Endothelial cell of umbilical vein (primary cell): ENCODE measurements around the gene GPRIN1. TPM values are rescaled to one million over a fixed set of nuclear protein-coding genes. Genes with fewer than 3 reads are reported as not detected.

ENCODE experiments used
- BruUV-seq: library from RNA; stranded (reverse); fragments of 400-500 nt; replicated peaks from 2 replicates; lab custom pipeline; 2021; lab: Mats Ljungman, UMichigan
- CTCF ChIA-PET: fragments of 300-600, 350-600 bp; sonication (Branson Sonifier 250); formaldehyde crosslinking; loops from one replicate; lab custom pipeline; 2021; ENCODE audit warnings: antibody characterized with exemption, inconsistent platforms; lab: Charles Lee
- POLR2A ChIA-PET: fragments of 300-600, 350-600 bp; sonication (Branson Sonifier 250); formaldehyde crosslinking; loops from one replicate; lab custom pipeline; 2021; ENCODE audit warnings: antibody characterized with exemption, inconsistent platforms; lab: Charles Lee
- DNase-seq: peaks from one replicate; pipeline ENCODE4 v3.0.0-alpha.2; 2011; ENCODE audit warnings: low read depth, low spot score
- FAIRE-seq: peaks from 2 replicates; lab custom pipeline; 2011; peaks lifted over from hg19 to GRCh38; lab: Jason Lieb, UNC
- H2AFZ ChIP-seq: 2 replicates; pipeline ENCODE4 v1.6.0; 2012; ENCODE audit warnings: low read depth, low read length, control low read depth, inconsistent platforms
- H3K27ac ChIP-seq: 2 replicates; pipeline ENCODE4 v1.5.1; 2011; ENCODE audit warnings: low read depth, mild to moderate bottlenecking, control low read depth, low read length, moderate library complexity; ENCODE audit not compliant: insufficient read depth
- H3K27me3 ChIP-seq, 2 experiments: 2 replicates each; pipeline versions ENCODE4 v1.6.0 to v1.6.1; 2011; ENCODE audit warnings: low read length in 2 of 2, mixed read lengths in 1 of 2; ENCODE audit not compliant: control insufficient read depth in 2 of 2, insufficient read depth in 2 of 2
- H3K36me3 ChIP-seq, 2 experiments: 2 replicates in 1 of 2; 3 replicates in 1 of 2; pipeline ENCODE4 v1.5.1; 2011; ENCODE audit warnings: low read length in 2 of 2, mild to moderate bottlenecking in 1 of 2, moderate library complexity in 1 of 2; ENCODE audit not compliant: control insufficient read depth in 2 of 2, insufficient read depth in 2 of 2; ENCODE audit errors: extremely low read depth in 1 of 2
- H3K4me1 ChIP-seq: 3 replicates; pipeline ENCODE4 v1.5.1; 2011; ENCODE audit warnings: mild to moderate bottlenecking, low read length; ENCODE audit not compliant: control insufficient read depth, insufficient read depth; ENCODE audit errors: extremely low read depth
- H3K4me2 ChIP-seq: 2 replicates; pipeline ENCODE4 v1.6.1; 2011; ENCODE audit warnings: low read length, control low read depth, mixed read lengths; ENCODE audit not compliant: insufficient read depth
- H3K4me3 ChIP-seq, 3 experiments: fragments of 200-600 bp in 1 of 3; sonication (generic), shearing (Covaris generic) in 1 of 3; replicated peaks in 1 of 3; 2 replicates each; pipeline ENCODE4 v1.5.1; 2011 to 2016; ENCODE audit warnings: control low read depth in 3 of 3, low read length in 3 of 3, mild to moderate bottlenecking in 2 of 3, inconsistent platforms in 1 of 3, low read depth in 1 of 3, moderate library complexity in 1 of 3; ENCODE audit not compliant: insufficient read depth in 1 of 3
- H3K79me2 ChIP-seq: 2 replicates; pipeline ENCODE4 v1.6.0; 2012; ENCODE audit warnings: low read length, inconsistent platforms; ENCODE audit not compliant: control insufficient read depth, insufficient read depth
- H3K9ac ChIP-seq: replicated peaks from 2 replicates; pipeline ENCODE3; 2011; ENCODE audit warnings: low read length, control low read depth; ENCODE audit not compliant: insufficient read depth; ENCODE audit errors: extremely low read depth
- H3K9me1 ChIP-seq: replicated peaks from 3 replicates; pipeline ENCODE4 v1.6.0; 2011; ENCODE audit warnings: mild to moderate bottlenecking, low read length; ENCODE audit not compliant: control insufficient read depth, insufficient read depth; ENCODE audit errors: extremely low read depth
- H3K9me3 ChIP-seq: replicated peaks from 2 replicates; pipeline ENCODE4 v1.5.1; 2012; ENCODE audit warnings: low read length, inconsistent platforms; ENCODE audit not compliant: control insufficient read depth, insufficient read depth
- H4K20me1 ChIP-seq: replicated peaks from 2 replicates; pipeline ENCODE3; 2011; ENCODE audit warnings: mild to moderate bottlenecking, low read length; ENCODE audit not compliant: control insufficient read depth, insufficient read depth; ENCODE audit errors: extremely low read depth
- EZH2 ChIP-seq: IDR thresholded peaks from 2 replicates; pipeline ENCODE4 v1.6.1; 2012; ENCODE audit warnings: borderline replicate concordance, low read depth, mild to moderate bottlenecking, moderate library complexity, low read length, inconsistent platforms; ENCODE audit not compliant: severe bottlenecking
- FOS ChIP-seq: IDR thresholded peaks from 2 replicates; pipeline ENCODE4 v1.6.1; 2011; ENCODE audit warnings: mild to moderate bottlenecking, low read length, moderate library complexity, borderline replicate concordance; ENCODE audit not compliant: insufficient read depth
- GATA2 ChIP-seq: IDR thresholded peaks from 2 replicates; pipeline ENCODE4 v1.7.0; 2011; ENCODE audit warnings: low read depth, mild to moderate bottlenecking, moderate library complexity, mixed read lengths, low read length; ENCODE audit not compliant: insufficient read length, insufficient read depth
- JUN ChIP-seq: IDR thresholded peaks from 2 replicates; pipeline ENCODE4 v1.6.1; 2011; ENCODE audit warnings: borderline replicate concordance, low read depth; ENCODE audit not compliant: insufficient read length, insufficient read depth
- MYC ChIP-seq: IDR thresholded peaks from one replicate; pipeline ENCODE4 v1.6.1; 2011; ENCODE audit warnings: mild to moderate bottlenecking, low read depth, low read length
- POLR2A ChIP-seq: IDR thresholded peaks from 2 replicates; pipeline ENCODE4 v1.6.1; 2012; ENCODE audit warnings: low read depth, mild to moderate bottlenecking, control low read depth, low read length
- POLR2AphosphoS5 ChIP-seq: IDR thresholded peaks from 2 replicates; pipeline ENCODE4 v1.6.1; 2012; ENCODE audit warnings: low read depth, mild to moderate bottlenecking, control low read depth, low read length, moderate library complexity; ENCODE audit not compliant: insufficient read depth
- dilution Hi-C: fragments of 300-500 bp; cut with MboI; formaldehyde crosslinking; loops from one replicate; pipeline ENCODE4 v1.15.0; 2019; ENCODE audit warnings: low sequenced_read_pairs; ENCODE audit not compliant: extremely low pct_ligation_motif_present
- intact Hi-C: fragments of 100-400 bp; cut with micrococcal nuclease; formaldehyde crosslinking; loops from one replicate; pipeline ENCODE4 v1.10.0; 2022
- polyA plus RNA-seq, 4 experiments: library from polyadenylated mRNA; depleted of rRNA in 3 of 4; stranded (reverse) in 3 of 4; unstranded in 1 of 4; fragments of >200 nt; gene quantifications; 2 replicates each; pipeline versions ENCODE4 v1.2.1 to v1.2.3, GENCODE V29; 2011 to 2012; ENCODE audit warnings: missing spikeins in 1 of 4
- total RNA-seq: library from RNA; stranded (reverse); gene quantifications from 2 replicates; pipeline ENCODE4 v1.2.3, GENCODE V29; 2021
- TF ChIP-seq, protein P1 (sequence below): IDR thresholded peaks from 2 replicates; pipeline ENCODE4 v1.6.1; 2011; ENCODE audit not compliant: insufficient read depth, insufficient read length
- TF ChIP-seq, protein P2 (sequence below), 2 donors: IDR thresholded peaks; 1 replicate in 1 of 2; 2 replicates in 1 of 2; pipeline ENCODE4 v1.5.1; 2011; ENCODE audit warnings: low read length in 2 of 2, mild to moderate bottlenecking in 2 of 2, moderate library complexity in 2 of 2, control low read depth in 1 of 2, inconsistent platforms in 1 of 2, low read depth in 1 of 2; ENCODE audit not compliant: insufficient read depth in 1 of 2; ENCODE audit errors: extremely low read depth in 1 of 2

GPRIN1 gene
- total and polyA plus RNA-seq, 2 donors (not counting 3 experiments of a cell fraction or from before 2014, with no cell fraction given) = 2.4 to 10.4 TPM

DNA sequence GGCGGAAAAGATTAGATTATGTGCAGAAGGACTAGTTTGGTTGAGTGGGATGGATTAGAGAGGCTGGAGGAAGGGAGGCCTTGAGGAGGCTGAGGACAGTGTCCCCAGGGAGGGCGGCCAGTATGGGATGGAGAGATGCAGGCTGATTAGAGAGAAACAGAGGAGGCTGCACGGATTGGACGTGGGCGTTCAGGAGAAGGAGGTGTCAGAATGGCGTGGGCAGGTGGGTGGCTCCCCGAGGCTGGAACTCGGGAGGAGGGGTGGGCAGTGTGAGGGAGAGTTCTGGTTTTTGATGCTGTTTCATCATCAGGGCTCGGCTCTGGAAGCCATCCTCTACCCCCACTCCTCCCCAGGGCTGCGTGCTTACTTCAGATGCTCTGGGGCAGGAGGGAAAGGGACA is 47.8 kb downstream of the GPRIN1 start:
- Histone ChIP-seq H3K4me2 (no peak overlapping the region), H4K20me1 (no peaks in the 10 kb centered on the region), H3K9ac (no peak overlapping the region), H3K36me3 (no peaks in the 10 kb centered on the region), H2AFZ (no peak overlapping the region), H3K79me2 (no peaks in the 10 kb centered on the region), H3K27ac (no peak overlapping the region), H3K27me3 (peaks cover 0 to 2% of the 10 kb centered on the region in 2 experiments), H3K9me3 (no peaks in the 10 kb centered on the region), H3K4me3 (no peak overlapping the region), H3K9me1 (no peaks in the 10 kb centered on the region), H3K4me1 (no peaks in the 10 kb centered on the region)
- no peak for DNase-seq
- no TSS peak for BruUV-seq
- POLR2A ChIA-PET = no interaction called here
- CTCF ChIA-PET = interaction anchor here (1.0 to 2.2 kb wide), 2 partner anchors 10 to 11 kb away, joined by 3 to 7 read pairs; no protein-coding TSS in a partner anchor
- dilution Hi-C loops (no loop called here), intact Hi-C loops (no loop called here)
- no peak for TF ChIP-seq EZH2
- TF ChIP-seq POLR2AphosphoS5 = no peak
- TF ChIP-seq GATA2 = no peak
- TF ChIP-seq JUN = no peak
- TF ChIP-seq FOS = no peak
- TF ChIP-seq MYC = no peak
- TF ChIP-seq POLR2A = no peak
- TF ChIP-seq, protein P1, sequence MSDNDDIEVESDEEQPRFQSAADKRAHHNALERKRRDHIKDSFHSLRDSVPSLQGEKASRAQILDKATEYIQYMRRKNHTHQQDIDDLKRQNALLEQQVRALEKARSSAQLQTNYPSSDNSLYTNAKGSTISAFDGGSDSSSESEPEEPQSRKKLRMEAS = no peak
- TF ChIP-seq, protein P2, sequence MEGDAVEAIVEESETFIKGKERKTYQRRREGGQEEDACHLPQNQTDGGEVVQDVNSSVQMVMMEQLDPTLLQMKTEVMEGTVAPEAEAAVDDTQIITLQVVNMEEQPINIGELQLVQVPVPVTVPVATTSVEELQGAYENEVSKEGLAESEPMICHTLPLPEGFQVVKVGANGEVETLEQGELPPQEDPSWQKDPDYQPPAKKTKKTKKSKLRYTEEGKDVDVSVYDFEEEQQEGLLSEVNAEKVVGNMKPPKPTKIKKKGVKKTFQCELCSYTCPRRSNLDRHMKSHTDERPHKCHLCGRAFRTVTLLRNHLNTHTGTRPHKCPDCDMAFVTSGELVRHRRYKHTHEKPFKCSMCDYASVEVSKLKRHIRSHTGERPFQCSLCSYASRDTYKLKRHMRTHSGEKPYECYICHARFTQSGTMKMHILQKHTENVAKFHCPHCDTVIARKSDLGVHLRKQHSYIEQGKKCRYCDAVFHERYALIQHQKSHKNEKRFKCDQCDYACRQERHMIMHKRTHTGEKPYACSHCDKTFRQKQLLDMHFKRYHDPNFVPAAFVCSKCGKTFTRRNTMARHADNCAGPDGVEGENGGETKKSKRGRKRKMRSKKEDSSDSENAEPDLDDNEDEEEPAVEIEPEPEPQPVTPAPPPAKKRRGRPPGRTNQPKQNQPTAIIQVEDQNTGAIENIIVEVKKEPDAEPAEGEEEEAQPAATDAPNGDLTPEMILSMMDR (IDR thresholded peaks at IDR 0.05; ENCODE audit: extremely low read depth in 1 of 2, insufficient read depth in 1 of 2, low read depth in 1 of 2, low read length in 2 of 2) = no peak
- FAIRE-seq = no peak
